Stimulated activated effector memory CD8-positive, alpha-beta T cell treated with anti-CD3 and anti-CD28 coated beads, Interleukin-12 subunit alpha, Interleukin-12 subunit beta, amount 100 ng/mL, for 72 hours (primary cell): ENCODE results near the gene MATK.
"Not testable (repeated sequence)": the region's sequence is repeated elsewhere in the genome, so short reads cannot be mapped to it uniquely, and the experiment has no call there.

ENCODE experiments used
- ATAC-seq: fragments of 150-1000 bp; cut with Tn5 transposase; 2 replicates; pipeline ENCODE4 v1.10.0; 2021
- DNase-seq, 2 donors: peaks; one replicate each; pipeline ENCODE4 v3.0.0; 2021 to 2022; ENCODE audit warnings: low spot score in 2 of 2
- H3K27ac Mint-ChIP-seq: one replicate; pipeline ENCODE4 v1.8.0; 2022; ENCODE audit warnings: mild to moderate bottlenecking, mixed read lengths
- H3K36me3 Mint-ChIP-seq: one replicate; pipeline ENCODE4 v1.8.0; 2022; ENCODE audit warnings: mild to moderate bottlenecking, mixed read lengths
- H3K4me1 Mint-ChIP-seq: one replicate; pipeline ENCODE4 v1.8.0; 2022; ENCODE audit warnings: mixed read lengths
- H3K4me3 Mint-ChIP-seq: one replicate; pipeline ENCODE4 v1.8.0; 2022; ENCODE audit warnings: mild to moderate bottlenecking, mixed read lengths
- H3K9me3 Mint-ChIP-seq: one replicate; pipeline ENCODE4 v1.8.0; 2022; ENCODE audit warnings: mixed read lengths

MATK gene

GRCh38 chr19:3760871-3761361 lies 25.3 kb downstream of the MATK start:
- Mint-ChIP-seq H3K4me1 (peaks cover 32% of the 10 kb centered on the region), H3K36me3 (peaks cover 89% of the 10 kb centered on the region), H3K27ac (peak overlapping the region; percentile 99), H3K9me3 (no peaks in the 10 kb centered on the region), H3K4me3 (peak overlapping the region; percentile 99)
- no peak for DNase-seq
- no peak for ATAC-seq

- Mint-ChIP-seq H3K9me3 (no peaks in the 10 kb centered on the region), H3K36me3 (peaks cover 89% of the 10 kb centered on the region), H3K27ac (peak overlapping the region; percentile 99), H3K4me1 (peaks cover 39% of the 10 kb centered on the region), H3K4me3 (peak overlapping the region; percentile 99)
- DNase-seq (no peak), ATAC-seq (no peak)
These were observed 26.5 kb downstream of the MATK start for GRCh38 chr19:3759482-3760254.

GRCh38 chr19:3758297-3758696 lies 27.9 kb downstream of the MATK start:
- not testable (repeated sequence) for H3K27ac Mint-ChIP-seq, H3K9me3 Mint-ChIP-seq, ATAC-seq, DNase-seq
- Mint-ChIP-seq H3K4me3 (peak overlapping the region; percentile 99), H3K36me3 (peaks cover 89% of the 10 kb centered on the region), H3K4me1 (peaks cover 40% of the 10 kb centered on the region)

GRCh38 chr19:3757705-3758104 lies 28.5 kb downstream of the MATK start:
- not testable (repeated sequence) for ATAC-seq, H3K9me3 Mint-ChIP-seq, H3K27ac Mint-ChIP-seq, H3K4me3 Mint-ChIP-seq, DNase-seq
- H3K4me1 Mint-ChIP-seq: peaks cover 34% of the 10 kb centered on the region
- H3K36me3 Mint-ChIP-seq: peaks cover 86% of the 10 kb centered on the region

GRCh38 chr19:3753631-3754410 lies 32.4 kb downstream of the MATK start:
- peaks cover 8% of the 10 kb centered on the region for H3K4me1 Mint-ChIP-seq
- no peak overlapping the region for H3K27ac Mint-ChIP-seq
- ATAC-seq (no peak), DNase-seq (no peak)
- peaks cover 71% of the 10 kb centered on the region for H3K36me3 Mint-ChIP-seq
- H3K4me3 Mint-ChIP-seq: no peak overlapping the region
- no peaks in the 10 kb centered on the region for H3K9me3 Mint-ChIP-seq

GRCh38 chr19:3752492-3752891 lies 33.7 kb downstream of the MATK start:
- Mint-ChIP-seq H3K27ac (no peak overlapping the region), H3K9me3 (no peaks in the 10 kb centered on the region), H3K4me1 (peaks cover 8% of the 10 kb centered on the region), H3K4me3 (no peak overlapping the region), H3K36me3 (peaks cover 58% of the 10 kb centered on the region)
- DNase-seq (no peak), ATAC-seq (no peak)

- Mint-ChIP-seq H3K9me3 (no peaks in the 10 kb centered on the region), H3K36me3 (peaks cover 45% of the 10 kb centered on the region), H3K4me3 (no peak overlapping the region), H3K27ac (no peak overlapping the region), H3K4me1 (peaks cover 8% of the 10 kb centered on the region)
- ATAC-seq: no peak
- no peak for DNase-seq
These were observed 34.9 kb downstream of the MATK start for GRCh38 chr19:3751236-3751635.

GRCh38 chr19:3750211-3750610 lies 36.0 kb downstream of the MATK start:
- DNase-seq: no peak
- Mint-ChIP-seq H3K4me3 (no peak overlapping the region), H3K4me1 (peaks cover 6% of the 10 kb centered on the region), H3K27ac (no peak overlapping the region), H3K9me3 (no peaks in the 10 kb centered on the region), H3K36me3 (peaks cover 35% of the 10 kb centered on the region)
- no peak for ATAC-seq

GRCh38 chr19:3748965-3749364 lies 37.2 kb downstream of the MATK start:
- no peaks in the 10 kb centered on the region for H3K9me3 Mint-ChIP-seq
- H3K4me3 Mint-ChIP-seq: no peak overlapping the region
- no peaks in the 10 kb centered on the region for H3K4me1 Mint-ChIP-seq
- H3K36me3 Mint-ChIP-seq: peaks cover 29% of the 10 kb centered on the region
- no peak for DNase-seq
- no peak for ATAC-seq
- no peak overlapping the region for H3K27ac Mint-ChIP-seq

- H3K27ac Mint-ChIP-seq: no peak overlapping the region
- ATAC-seq: no peak
- no peak overlapping the region for H3K4me3 Mint-ChIP-seq
These were observed 39.7 kb downstream of the MATK start for GRCh38 chr19:3746371-3747056.

GRCh38 chr19:3745363-3746045 lies 40.7 kb downstream of the MATK start:
- Mint-ChIP-seq H3K27ac (no peak overlapping the region), H3K36me3 (peaks cover 13% of the 10 kb centered on the region), H3K4me3 (no peak overlapping the region), H3K4me1 (no peaks in the 10 kb centered on the region), H3K9me3 (no peaks in the 10 kb centered on the region)
- peak; percentile 28 for ATAC-seq
- no peak for DNase-seq

More at GRCh38 chr19:3746371-3747056, 39.7 kb downstream of the MATK start:
- DNase-seq: no peak
- H3K9me3 Mint-ChIP-seq: no peaks in the 10 kb centered on the region
- H3K4me1 Mint-ChIP-seq: no peaks in the 10 kb centered on the region
- peaks cover 19% of the 10 kb centered on the region for H3K36me3 Mint-ChIP-seq

GRCh38 chr19:3743486-3743885 lies 42.7 kb downstream of the MATK start:
- no peak for ATAC-seq
- Mint-ChIP-seq H3K36me3 (no peaks in the 10 kb centered on the region), H3K4me3 (no peak overlapping the region), H3K4me1 (no peaks in the 10 kb centered on the region), H3K9me3 (no peaks in the 10 kb centered on the region), H3K27ac (no peak overlapping the region)
- DNase-seq: no peak

- peaks cover 6% of the 10 kb centered on the region for H3K4me1 Mint-ChIP-seq
- no peak overlapping the region for H3K27ac Mint-ChIP-seq
- DNase-seq: no peak
- no peaks in the 10 kb centered on the region for H3K36me3 Mint-ChIP-seq
- no peaks in the 10 kb centered on the region for H3K9me3 Mint-ChIP-seq
- no peak for ATAC-seq
- H3K4me3 Mint-ChIP-seq: no peak overlapping the region
These were observed 45.8 kb downstream of the MATK start for GRCh38 chr19:3740431-3740830.

- DNase-seq (no peak), ATAC-seq (no peak)
- Mint-ChIP-seq H3K27ac (no peak overlapping the region), H3K9me3 (no peaks in the 10 kb centered on the region), H3K4me1 (peaks cover 6% of the 10 kb centered on the region), H3K4me3 (no peak overlapping the region), H3K36me3 (no peaks in the 10 kb centered on the region)
These were observed 47.5 kb downstream of the MATK start for GRCh38 chr19:3738477-3739220.
